WI38 (cell line): Measurements from ENCODE around the gene ANKRD23.
"Not testable (repeated sequence)": the region's sequence is repeated elsewhere in the genome, so short reads cannot be mapped to it uniquely, and the experiment has no call there.

Experiments used
- H3K4me3 ChIP-seq: 2 replicates; pipeline ENCODE4 v1.5.1; 2011; ENCODE audit warnings: low read depth, mild to moderate bottlenecking, control low read depth, low read length
- TF ChIP-seq, protein P1 (sequence below): IDR thresholded peaks from 2 replicates; pipeline ENCODE4 v1.5.1; 2012; ENCODE audit warnings: low read depth, mild to moderate bottlenecking, control low read depth, low read length

ANKRD23 gene

GRCh38 chr2:96843538-96844268, at the start of gene ANKRD23:
Gene ANKRD23 (minus strand): TSS chr2:96844021. CDS start chr2:96843992, 29 bp downstream.
- no peak within 1 kb of the TSS for H3K4me3 ChIP-seq
- TF ChIP-seq, protein P1, sequence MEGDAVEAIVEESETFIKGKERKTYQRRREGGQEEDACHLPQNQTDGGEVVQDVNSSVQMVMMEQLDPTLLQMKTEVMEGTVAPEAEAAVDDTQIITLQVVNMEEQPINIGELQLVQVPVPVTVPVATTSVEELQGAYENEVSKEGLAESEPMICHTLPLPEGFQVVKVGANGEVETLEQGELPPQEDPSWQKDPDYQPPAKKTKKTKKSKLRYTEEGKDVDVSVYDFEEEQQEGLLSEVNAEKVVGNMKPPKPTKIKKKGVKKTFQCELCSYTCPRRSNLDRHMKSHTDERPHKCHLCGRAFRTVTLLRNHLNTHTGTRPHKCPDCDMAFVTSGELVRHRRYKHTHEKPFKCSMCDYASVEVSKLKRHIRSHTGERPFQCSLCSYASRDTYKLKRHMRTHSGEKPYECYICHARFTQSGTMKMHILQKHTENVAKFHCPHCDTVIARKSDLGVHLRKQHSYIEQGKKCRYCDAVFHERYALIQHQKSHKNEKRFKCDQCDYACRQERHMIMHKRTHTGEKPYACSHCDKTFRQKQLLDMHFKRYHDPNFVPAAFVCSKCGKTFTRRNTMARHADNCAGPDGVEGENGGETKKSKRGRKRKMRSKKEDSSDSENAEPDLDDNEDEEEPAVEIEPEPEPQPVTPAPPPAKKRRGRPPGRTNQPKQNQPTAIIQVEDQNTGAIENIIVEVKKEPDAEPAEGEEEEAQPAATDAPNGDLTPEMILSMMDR = no peak

- TF ChIP-seq, protein P1 = no peak
- no peak overlapping the region for H3K4me3 ChIP-seq
These were observed 47.9 kb upstream of the ANKRD23 start for GRCh38 chr2:96891591-96892333.

DNA sequence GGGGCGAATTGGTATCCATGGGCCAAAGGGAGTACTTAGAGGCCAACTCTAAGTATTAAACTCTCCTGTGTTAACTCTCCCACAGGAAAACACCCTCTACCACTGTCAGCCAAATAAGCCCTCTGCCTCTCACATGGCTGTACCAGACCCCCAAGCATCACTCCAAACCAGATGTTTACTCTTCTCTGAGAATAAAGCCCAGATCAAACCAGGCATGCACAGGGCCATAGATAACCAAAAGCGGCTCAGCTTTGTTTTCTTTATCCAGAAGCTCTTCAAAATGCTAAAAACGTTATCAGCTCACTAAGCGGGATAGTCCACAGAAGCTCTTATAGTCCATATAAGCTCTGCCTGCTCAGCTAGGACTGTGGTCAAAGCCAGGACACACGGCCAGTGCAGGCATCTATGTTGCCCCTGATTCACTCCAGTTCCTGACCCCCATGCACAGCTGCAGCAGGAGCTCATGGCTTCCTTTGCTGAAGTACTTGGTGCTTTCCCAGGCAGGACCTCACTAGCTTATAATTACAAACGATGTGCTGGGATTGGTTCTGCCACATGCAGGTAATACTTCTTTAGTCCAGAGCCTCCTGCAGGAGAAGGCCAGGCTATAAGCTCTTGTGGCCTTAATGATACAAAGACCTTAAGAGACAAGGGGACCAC, 47.0 kb upstream of the ANKRD23 start:
- H3K4me3 ChIP-seq = no peak overlapping the region
- TF ChIP-seq, protein P1 = no peak

DNA sequence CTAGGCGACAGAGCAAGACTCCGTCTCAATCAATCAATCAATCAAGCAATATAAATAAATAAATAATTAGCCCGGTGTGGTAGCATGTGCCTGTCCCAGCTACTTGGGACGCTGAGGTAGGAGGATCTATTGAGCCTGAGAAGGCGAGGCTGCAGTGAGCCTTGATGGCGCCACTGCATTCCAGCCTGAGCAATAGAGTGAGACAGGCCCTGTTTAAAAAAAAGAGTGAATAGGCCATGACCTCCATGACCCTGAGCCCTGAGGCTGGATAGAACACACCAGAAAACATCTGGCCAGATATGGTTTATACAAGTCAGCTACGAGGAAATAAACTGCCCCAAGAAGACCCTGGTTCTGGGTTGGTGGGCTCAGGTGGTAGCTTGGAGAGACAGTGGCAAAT, 46.4 kb upstream of the ANKRD23 start:
- H3K4me3 ChIP-seq = no peak overlapping the region
- TF ChIP-seq, protein P1 = no peak

GRCh38 chr2:96889502-96889901, 45.7 kb upstream of the ANKRD23 start:
- H3K4me3 ChIP-seq = not testable (repeated sequence)

- no peak overlapping the region for H3K4me3 ChIP-seq
- TF ChIP-seq, protein P1 = no peak
These were observed 44.5 kb upstream of the ANKRD23 start for GRCh38 chr2:96888072-96889011.

GRCh38 chr2:96887493-96888012, 43.7 kb upstream of the ANKRD23 start:
- TF ChIP-seq, protein P1 = no peak
- H3K4me3 ChIP-seq = no peak overlapping the region
